ENCODE results near the gene PRM3.

Gene PRM3

DNA sequence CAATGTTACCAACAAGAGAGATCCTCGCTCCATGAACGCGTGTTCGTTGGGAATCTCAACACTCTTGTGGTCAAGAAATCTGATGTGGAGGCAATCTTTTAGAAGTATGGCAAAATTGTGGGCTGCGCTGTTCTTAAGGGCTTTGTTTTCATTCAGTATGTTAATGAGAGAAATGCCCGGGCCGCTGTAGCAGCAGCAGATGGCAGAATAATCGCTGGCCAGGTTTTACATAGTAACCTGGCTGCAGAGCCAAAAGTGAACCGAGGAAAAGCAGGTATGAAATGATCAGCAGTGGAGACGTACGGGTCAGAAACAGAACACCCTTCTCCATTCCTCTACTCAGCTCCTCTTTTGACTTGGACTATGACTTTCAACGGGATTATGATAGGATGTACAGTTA is 30.8 kb downstream of the PRM3 start:
- no peak for DNase-seq

DNA sequence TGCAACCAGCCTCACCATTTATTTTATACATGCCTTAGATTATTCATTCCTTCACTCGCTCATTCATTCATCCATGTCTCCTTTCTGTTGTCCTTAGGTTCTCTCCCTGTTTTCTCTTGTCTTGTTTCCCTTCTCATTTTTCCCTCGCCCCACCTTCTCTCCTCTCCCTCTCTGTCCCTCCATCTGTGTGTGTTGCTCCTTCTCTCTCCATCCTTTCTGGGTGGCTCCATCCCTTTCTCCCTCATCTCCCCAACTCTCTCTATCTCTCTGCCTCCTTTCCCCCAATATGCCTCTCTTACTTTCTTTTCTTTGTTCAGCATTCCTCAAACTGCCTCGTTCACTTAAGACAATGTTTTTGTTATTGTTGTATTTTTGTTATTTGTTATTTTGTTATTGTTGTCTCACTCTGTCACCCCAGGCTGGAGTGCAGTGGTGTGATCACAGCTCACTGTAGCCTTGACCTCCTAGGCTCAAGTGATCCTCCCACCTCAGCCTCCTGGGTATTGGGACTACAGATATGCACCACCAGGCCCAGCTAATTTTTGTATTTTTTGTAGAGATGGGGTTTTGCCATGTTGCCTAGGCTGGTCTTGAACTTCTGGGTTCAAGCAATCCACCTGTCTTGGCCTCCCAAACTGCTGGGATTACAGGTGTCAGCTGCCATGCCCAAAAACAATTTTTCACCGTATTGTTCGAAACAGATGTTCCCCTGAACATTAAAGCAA is 31.8 kb downstream of the PRM3 start:
- DNase-seq, result no peak

DNA sequence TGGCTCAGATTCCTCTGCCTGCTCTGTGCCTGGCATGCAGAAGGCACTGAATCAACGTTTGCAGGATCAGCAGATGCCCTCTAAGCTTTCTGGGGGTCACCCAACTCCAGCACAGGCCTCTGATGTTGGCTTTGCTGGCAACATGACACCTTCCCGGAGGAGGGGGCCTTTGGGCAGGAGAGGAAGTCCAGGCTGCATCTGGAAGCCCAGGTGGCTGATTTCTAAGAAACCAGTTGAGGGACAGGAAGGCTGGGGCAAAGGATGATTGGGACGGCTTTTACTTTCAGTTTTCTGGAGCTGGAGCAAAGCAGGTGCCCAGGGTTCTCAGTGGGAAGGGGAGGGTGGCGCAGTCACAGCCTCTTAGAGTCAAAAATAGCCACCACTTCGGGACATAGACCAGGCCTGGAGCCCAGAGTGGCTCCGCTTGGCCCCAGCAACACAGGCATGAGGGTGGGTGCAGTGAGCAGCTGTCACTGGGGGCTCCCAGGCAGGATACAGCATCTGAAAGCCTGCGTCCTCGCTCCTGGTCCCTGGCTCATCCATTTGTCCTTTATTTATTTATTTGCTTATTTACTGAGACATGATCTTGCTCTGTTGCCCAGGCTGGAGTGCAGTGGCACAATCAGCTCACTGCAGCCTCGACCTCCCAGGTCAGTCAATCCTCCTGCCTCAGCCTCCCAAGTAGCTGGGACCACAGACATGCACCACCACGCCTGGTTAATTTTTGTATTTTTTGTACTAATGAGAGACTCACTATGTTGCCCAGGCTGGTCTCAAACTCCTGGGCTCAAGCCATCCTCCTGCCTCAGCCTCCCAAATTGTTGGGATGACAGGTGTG is 32.6 kb downstream of the PRM3 start:
- DNase-seq, result no peak

DNA sequence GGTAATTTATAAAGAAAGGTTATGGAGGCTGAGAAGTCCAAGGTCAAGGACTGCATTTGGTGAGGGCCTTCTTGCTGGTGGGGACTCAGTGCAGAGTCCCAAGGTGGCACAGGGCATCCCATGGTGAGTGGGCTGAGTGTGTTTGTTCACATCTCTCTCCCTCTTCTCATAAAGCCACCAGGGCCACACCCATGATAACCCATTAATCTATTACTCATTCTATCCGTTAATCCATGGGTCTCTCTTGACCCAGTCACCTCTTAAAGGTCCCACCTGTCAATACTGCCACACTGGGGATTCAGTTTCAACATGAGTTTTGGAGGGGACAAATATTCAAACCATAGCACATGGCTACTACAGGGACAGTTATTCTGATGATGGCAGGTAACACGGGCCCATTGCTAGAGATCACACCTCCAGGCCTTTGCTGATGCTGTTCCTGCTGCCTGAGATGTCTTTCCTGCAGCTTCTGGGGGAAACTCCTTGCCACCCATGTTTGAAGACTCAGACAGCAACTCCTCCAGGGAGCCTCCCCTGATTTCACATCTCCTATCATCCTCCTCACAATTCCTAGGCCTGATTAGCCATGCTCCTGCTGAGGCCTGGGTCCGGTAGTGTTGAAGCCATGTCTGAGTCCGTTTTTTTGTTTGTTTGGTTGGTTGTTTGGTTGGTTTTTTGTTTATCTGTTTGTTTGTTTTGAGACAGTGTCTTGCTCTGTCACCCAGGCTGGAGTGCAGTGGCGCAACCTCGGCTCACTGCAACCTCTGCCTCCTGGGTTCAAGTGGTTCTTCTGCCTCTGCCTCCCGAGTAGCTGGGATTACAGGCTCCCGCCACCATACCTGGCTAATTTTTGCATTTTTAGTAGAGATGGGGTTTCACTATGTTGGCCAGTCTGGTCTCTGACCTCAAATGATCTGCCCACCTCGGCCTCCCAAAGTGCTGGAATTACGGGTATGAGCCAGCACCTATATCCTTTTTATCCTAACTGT is 33.5 kb downstream of the PRM3 start:
- DNase-seq, result no peak

DNA sequence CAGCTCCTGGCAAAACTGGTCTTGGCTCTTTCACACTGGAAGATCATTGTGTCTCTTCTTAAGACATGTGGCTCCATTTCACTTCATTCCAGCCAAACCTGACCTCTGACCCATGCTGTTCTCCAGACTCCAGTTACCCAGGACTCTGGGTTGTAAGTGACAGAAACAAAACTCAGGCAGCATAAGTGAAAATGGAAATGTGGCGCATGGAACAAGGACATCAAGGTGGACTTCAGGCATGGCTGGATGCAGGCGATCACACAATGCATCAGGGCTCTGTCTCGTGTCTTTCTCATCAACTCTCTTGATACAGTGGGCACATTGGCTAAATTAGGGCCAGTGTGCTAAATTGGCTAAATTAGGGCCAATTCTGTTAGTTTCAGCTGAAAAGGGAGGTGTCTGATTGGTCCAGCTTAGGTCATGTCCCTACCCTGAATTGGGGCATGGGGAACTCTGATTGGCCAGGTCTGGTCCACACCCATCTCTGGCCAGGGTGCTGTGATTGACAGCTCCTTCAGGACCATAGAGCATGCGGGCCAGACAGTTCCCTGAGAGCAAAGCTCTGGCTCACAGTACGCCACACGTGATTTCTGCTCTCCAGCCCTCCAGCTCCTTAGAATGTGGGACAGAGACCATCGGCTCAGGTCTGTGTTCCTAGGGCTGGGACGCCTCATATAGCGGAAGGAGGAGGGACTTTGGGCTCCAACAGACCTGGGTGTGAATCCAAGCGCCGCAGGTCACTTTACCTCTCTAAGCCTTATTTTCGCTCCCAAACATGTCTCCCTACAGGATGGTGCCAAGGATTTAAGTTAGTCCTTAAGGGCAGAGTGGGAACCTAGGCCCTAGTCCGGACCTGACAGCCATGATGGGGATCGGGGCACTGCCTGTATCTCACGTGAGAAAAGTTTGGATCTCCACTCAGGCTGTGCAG is 34.9 kb downstream of the PRM3 start:
- DNase-seq, result no peak

DNA sequence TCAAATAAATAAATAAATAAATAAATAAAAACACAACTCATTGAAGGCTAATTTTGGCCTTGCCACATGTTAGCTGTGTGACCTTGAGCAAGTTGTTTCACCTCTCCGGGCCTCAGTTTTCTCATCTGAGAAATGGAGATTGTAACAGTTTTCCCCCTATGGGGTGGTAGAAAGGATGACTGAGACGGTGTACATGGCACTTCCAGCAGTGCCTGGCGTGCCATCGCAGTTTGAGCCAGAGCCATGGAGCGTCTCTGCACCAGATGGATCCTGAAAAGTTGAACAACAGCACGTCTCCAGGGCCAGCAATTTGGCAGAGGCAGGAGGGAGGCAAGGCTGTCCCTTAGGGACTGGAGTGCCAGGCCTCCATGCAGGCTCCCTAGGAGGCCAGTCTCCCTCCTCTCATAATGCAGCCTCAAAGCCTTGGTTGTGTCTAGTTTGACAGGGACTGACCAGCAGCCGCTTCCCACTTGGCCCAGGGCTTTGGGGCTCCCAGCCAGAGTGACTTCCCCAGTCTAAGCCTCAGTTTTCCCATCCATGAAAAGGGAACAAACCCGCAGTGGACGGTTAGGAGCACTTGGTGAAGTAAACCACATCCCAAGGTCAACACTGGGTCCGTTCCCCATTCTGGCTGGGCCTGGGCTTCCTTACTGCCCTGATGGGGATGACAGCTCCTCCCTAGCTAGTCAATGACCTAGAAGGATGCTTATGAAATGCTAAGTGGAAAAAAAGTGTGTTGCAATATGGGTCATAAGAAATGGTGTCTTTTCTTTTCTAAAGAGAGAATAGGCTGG is 36.8 kb downstream of the PRM3 start:
- DNase-seq, result no peak

DNA sequence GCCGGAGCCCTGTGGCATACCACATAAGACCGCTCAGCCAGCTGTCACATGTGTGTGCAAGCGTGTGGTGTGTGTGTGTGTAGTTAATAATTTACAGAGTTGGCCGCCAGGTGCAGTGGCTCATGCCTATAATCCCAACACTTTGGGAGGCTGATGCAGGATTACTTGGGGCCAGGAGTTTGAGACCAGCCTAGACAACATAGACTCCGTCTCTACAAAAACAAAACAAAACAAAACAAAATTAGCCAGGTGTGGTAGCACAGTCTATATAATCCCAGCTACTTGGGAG is 37.8 kb downstream of the PRM3 start:
- no peak for DNase-seq

DNA sequence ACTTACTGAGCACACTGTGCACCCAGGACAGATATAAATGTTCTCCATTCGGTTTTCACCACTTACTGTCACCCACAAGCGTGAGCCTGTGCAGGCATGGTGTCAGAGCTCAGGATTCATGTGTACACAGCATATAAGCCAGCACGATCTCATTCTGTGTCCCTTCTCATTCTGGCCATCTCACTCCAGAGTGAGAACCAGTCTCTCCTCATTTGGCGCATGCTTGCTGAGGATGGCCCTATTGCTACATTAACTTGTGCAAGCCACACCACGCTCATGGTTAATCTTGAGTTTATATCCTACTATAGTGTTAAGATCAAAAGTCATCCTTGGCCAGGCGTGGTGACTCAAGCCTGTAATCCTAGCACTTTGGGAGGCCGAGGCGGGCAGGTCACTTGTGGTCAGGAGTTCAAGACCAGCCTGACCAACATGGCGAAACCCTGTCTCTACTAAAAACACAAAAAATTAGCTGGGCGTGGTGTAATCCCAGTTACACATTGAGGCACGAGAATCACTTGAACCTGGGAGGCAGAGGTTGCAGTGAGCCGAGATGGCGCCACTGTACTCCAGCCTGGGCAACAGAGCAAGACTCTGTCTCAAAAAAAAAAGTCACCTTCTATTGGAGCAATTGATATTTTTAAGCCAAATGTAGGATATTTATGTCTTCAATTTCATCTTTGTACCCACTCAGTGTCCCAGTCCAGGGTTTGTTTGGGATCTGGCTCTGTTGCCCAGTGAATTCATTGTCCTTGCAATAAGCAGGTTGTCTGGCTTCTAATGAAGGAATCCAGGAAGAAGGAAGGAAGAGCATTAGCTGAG is 38.3 kb downstream of the PRM3 start:
- DNase-seq, result no peak

DNA sequence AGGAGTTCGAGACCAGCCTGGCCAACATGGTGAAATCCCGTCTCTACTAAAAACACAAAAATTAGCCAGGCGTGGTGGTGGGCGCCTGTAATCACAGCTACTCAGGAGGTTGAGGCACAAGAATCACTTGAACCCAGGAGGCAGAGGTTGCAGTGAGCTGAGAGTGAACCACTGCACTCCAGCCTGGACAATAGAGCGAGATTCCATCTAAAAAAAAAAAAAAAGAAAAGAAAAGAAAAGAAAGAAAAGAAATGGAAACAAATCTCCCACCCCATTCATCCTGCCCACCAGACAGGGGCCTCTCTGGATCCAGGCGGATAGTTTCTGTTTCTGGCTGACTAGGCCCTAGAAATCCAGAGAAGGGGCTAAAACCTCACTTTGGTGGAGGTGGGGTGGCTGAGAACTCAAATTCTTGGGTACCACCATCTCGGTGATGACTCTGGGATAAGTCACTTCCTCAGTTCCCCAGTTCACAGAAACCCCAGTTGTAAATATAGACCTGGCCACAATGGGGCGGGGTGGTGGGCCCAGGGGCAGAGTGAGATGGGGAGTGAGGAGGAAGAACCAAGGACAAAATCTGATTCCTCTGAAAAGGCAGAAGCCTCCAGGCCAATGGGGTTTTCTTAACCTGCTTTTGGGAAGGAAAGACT is 39.6 kb downstream of the PRM3 start:
- no peak for DNase-seq

DNA sequence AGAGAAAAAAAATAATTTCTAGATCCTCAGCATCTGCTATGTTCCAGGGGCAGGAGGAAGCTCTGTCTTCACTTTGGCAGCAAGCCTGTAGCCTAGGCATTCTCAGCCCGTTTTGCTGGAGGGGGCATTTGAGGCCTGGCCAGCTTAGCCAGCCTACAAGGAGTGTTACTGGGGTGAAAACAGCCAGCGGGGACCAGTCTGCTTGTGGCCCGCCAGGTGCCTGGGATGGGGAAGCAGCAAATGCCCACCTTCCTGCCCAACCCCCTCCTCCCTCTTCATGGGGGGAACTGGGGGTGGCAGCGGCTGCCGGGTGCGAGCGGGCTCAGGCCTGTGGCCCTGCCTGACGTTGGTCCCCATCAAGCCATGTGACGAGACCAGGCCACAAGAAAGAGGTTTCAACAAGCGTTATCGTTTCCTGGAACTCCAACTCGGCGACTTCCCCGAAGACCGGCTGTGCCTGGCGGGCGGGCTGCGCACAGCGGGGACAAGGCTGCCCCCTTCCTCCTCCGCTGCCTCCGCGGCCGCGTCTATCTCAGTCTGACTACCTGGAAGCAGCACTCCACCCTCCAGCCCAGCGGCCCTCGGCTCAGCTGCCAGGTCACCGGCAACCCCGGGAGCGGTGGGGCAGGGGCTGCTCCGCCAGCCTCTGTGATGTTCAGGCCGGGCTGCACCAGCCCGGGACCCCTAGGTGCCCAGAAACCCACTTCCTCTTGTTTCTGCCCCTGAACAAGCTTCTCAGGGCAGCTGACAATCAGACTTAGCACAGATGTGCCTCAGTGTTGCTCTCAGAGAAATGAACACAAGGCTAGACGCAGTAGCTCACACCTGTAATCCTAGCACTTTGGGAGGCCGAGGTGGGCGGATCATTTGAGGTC is 40.3 kb downstream of the PRM3 start:
- DNase-seq, result no peak

DNA sequence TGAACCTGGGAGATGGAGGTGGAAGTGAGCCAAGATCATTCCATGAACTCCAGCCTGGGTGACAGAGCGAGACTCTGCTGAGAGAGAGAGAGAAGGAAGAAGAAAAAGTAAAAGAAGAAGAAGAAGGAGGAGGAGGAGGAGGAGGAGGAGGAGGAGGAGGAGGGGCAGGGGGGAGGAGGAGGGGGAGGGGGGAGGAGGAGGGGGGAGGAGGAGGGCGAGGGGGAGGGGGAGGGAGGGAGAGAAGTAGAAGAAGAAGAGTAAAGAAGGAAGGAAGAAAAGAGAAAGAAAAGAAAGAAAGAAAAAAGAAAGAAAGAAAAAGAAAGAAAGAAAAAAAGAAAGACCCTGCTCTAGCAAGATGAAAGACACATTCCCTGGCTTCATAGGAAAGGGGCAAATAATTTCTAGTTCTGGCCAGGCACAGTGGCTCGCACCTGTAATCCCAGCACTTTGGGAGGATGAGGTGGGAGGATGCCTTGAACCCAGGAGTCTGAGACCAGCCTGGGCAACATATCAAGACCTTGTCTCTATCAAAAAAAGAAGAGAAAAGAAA is 41.1 kb downstream of the PRM3 start:
- no peak for DNase-seq

DNA sequence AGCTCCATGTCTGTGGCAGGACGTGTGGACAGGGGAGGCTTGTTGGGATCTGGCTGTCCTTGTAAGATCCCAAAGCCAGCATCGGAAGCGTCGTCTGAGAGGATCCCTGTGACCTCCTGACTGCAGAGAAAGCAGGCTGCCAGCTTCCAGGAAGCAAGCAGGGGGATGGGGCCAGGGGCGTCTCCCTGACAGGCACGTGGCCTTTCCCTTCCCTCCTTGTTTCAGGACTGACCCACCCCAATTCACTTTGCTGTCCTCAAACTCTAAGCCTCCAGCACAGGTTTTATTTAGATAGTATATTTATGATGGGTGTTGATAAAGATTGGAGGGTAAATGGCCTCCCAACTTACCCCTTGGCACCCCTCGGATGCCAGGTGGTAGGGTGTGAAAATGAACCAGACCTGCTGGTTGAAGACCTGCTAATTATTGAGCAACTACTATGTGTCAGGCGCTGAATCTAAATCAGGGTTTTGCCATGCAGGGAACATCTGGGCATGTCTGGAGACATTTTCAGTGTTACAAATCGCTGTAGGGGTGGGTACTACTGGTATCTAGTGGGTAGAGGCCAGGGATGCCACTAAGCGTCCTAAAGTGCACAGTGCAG is 42.0 kb downstream of the PRM3 start:
- DNase-seq, result no peak

DNA sequence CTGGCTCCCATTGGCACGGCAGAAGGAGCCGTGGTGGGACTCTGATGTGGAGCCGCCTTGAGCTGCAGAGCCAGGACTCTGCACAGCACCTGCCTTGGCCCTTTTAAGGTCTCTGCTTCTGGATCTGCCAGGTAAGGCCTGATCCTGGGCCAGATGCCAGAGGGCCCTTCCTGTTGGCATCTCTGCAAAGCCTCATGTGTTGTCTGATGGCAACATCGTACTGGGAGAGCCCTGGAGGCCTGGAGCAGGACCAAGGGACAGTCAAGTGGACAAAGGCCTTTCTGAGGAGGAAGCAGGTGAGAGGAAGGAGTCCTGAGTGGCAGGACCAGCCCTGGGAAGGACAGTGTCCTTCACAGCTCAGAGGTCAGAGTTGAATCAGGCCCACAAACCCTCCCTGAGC is 43.5 kb downstream of the PRM3 start:
- no peak for DNase-seq

DNA sequence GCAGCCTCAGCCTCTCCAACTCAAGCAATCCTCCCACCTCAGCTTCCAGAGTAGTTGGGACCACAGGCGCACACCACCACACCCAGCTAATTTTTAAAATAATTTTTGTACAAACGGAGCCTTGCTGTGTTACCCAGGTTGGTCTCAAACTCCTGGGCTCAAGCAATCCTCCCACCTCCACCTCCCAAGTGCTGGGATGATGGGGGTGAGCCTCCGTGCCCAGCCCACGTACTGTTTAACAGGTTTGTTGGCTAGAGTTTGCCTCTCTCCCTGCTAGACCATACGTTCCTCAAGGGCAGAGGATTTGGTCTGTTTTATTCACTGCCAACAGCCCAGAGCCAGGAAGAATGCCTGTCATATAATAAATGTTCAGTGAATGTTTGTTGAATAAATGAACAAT is 44.0 kb downstream of the PRM3 start:
- DNase-seq, result no peak

DNA sequence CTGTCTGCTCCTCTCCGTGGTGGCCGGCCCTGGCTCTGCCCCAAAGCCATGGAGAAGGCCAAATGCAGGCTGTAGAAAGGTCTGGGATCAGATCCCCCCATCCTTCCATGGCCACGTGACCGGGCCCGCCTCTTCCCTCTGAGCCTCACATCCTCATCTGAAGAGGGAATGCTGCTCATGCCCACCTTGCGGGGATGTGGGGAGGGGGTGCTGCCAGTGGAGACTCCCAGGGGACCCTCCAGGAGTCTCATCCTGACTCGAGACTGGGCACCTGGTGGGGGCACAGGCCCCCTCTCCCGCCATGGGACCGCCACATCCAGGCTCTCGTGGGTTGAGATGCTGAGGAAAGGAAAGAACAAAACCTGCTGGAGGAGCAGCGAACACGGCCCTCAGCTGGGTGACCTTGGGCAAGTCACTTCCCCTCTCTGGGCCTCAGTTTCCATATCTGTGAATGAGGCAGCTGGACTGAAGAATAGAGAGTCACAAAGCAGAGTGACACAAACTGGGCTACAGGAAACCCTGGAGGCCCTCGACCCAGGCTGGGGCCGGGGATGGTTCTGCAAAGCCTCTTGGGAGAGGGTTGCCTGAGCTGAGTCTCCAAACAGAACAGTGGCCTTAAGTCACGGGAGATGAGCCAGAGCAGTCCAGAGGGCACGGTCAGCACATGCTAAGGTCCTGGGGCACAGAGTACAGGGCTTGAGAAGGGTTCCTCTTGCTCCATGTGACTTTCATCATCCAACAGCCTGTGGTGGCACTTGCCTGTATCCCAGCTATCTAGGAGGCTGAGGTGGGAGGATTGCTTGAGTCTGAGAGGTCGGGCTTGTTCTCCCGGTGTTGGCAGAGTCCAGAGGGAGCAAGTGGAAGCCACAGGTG is 47.5 kb downstream of the PRM3 start:
- DNase-seq, result no peak

DNA sequence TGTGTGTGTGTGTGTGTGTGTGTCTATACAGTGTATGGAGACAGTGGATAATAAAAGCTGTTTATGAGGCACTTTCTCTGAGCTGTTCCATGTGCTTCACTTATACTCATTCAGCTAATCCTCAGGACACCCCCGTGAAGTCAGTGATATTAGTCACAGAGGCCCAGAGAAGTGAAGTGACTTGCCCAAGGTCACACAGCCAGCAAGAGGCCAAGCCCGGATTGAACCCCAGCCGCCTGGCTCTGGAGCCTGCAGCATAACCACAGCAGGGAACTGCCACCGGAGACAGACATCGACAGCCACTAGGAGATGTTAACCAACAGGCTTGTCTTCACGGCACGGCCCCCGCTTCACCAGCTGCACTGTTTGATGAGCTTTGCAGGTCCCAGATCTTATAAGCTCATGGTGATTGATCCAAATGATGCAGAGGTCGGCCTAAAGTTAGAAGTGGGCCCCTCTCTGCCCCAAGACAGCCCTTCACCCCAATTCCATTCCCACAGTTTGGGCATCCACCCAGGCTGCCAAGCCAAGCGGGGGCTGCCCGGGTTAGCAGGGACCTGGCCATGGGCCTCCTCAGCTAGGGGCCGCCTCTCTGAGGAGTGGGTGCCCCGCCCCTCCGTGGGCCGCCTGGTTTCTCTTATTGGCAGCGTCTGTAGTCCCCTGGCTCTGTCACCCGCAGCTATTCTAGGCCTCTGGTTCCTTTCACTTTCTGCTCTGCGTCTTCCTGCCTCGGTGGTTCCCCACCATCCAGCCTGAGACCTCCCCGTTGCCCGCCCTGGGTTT is 48.3 kb downstream of the PRM3 start:
- DNase-seq, result no peak

Data from SW 1271 (cell line).